Esophagus squamous epithelium (tissue), 4 donors: ENCODE measurements around the gene DHRS4.

Experiments used
- CTCF ChIP-seq, 6 experiments: fragments of 450-650 bp in 4 of 6; fragments of 200-600 bp in 2 of 6; sonication (generic) in 2 of 6; IDR thresholded peaks; one replicate each; pipeline ENCODE4 v1.5.1; 2016 to 2019; ENCODE audit warnings: antibody characterized with exemption in 6 of 6, mild to moderate bottlenecking in 4 of 6, moderate library complexity in 4 of 6
- POLR2A ChIP-seq, 4 donors: fragments of 450-650 bp; IDR thresholded peaks; one replicate each; pipeline ENCODE4 v1.6.1; 2017; ENCODE audit warnings: antibody characterized with exemption in 4 of 4, mild to moderate bottlenecking in 4 of 4, moderate library complexity in 3 of 4

GRCh38 chr14:23953464-23954278 lies at the start of gene DHRS4:
- peak; percentile 76 to 90 (median 81) for TF ChIP-seq CTCF (IDR thresholded peaks at IDR 0.05)
- peak in 2 of 4 donors; percentile 18 to 51 for TF ChIP-seq POLR2A (IDR thresholded peaks at IDR 0.05)
